Measurements from ENCODE around the gene LANCL2.
"Not testable (repeated sequence)": the region's sequence is repeated elsewhere in the genome, so short reads cannot be mapped to it uniquely, and the experiment has no call there.

The LANCL2 gene

GRCh38 chr7:55415173-55415778 is 50.1 kb downstream of the LANCL2 start:
- DNase-seq (ENCODE audit: low read depth): peak; percentile 48

GRCh38 chr7:55417456-55417855 is 52.3 kb downstream of the LANCL2 start:
- H3K4me3 ChIP-seq (ENCODE audit: low read depth, low read length); DNase-seq (ENCODE audit: low read depth): not testable (repeated sequence)

More at GRCh38 chr7:55415173-55415778, 50.1 kb downstream of the LANCL2 start:
- H3K4me3 ChIP-seq (ENCODE audit: low read depth, low read length): no peak overlapping the region
- TF ChIP-seq, protein P1, sequence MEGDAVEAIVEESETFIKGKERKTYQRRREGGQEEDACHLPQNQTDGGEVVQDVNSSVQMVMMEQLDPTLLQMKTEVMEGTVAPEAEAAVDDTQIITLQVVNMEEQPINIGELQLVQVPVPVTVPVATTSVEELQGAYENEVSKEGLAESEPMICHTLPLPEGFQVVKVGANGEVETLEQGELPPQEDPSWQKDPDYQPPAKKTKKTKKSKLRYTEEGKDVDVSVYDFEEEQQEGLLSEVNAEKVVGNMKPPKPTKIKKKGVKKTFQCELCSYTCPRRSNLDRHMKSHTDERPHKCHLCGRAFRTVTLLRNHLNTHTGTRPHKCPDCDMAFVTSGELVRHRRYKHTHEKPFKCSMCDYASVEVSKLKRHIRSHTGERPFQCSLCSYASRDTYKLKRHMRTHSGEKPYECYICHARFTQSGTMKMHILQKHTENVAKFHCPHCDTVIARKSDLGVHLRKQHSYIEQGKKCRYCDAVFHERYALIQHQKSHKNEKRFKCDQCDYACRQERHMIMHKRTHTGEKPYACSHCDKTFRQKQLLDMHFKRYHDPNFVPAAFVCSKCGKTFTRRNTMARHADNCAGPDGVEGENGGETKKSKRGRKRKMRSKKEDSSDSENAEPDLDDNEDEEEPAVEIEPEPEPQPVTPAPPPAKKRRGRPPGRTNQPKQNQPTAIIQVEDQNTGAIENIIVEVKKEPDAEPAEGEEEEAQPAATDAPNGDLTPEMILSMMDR (IDR thresholded peaks at IDR 0.05; ENCODE audit: control insufficient read depth, extremely low read depth, insufficient read depth): peak; percentile 58

GRCh38 chr7:55420530-55420929 is 55.4 kb downstream of the LANCL2 start:
- DNase-seq (ENCODE audit: low read depth): peak; percentile 86
- no peak overlapping the region for H3K4me3 ChIP-seq (ENCODE audit: low read depth, low read length)
- TF ChIP-seq, protein P1 (IDR thresholded peaks at IDR 0.05; ENCODE audit: control insufficient read depth, extremely low read depth, insufficient read depth): no peak

DNA sequence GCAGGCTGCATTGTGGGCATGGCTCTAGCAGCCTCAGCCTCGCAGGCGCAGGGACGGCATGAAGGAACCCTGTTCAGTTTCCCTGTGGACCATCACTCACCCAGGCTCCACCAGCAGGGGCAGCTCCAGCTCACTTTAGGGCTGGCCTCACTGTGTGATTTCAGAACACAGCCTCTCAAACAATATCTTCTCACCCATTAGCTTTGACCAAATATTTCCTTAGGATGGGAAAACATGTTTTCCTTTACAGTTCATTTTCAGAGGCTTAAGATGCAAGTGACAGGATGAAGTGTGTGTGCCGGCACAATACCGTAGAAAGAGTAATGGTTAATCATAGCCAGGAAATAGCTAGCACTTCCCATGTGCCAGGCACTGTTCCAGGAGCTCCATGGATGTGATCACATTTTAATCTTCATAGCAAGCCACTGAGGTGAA is 58.2 kb downstream of the LANCL2 start:
- TF ChIP-seq, protein P1 (IDR thresholded peaks at IDR 0.05; ENCODE audit: control insufficient read depth, extremely low read depth, insufficient read depth): no peak
- no peak overlapping the region for H3K4me3 ChIP-seq (ENCODE audit: low read depth, low read length)
- DNase-seq (ENCODE audit: low read depth): no peak

- no peak overlapping the region for H3K4me3 ChIP-seq (ENCODE audit: low read depth, low read length)
- no peak for DNase-seq (ENCODE audit: low read depth)
- TF ChIP-seq, protein P1 (IDR thresholded peaks at IDR 0.05; ENCODE audit: control insufficient read depth, extremely low read depth, insufficient read depth): no peak
Measured at GRCh38 chr7:55423891-55424290, 58.8 kb downstream of the LANCL2 start.

- TF ChIP-seq, protein P1 (IDR thresholded peaks at IDR 0.05; ENCODE audit: control insufficient read depth, extremely low read depth, insufficient read depth): no peak
- no peak overlapping the region for H3K4me3 ChIP-seq (ENCODE audit: low read depth, low read length)
- no peak for DNase-seq (ENCODE audit: low read depth)
Measured at GRCh38 chr7:55425141-55425752, 60.1 kb downstream of the LANCL2 start.

- TF ChIP-seq, protein P1 (IDR thresholded peaks at IDR 0.05; ENCODE audit: control insufficient read depth, extremely low read depth, insufficient read depth): no peak
- no peak for DNase-seq (ENCODE audit: low read depth)
- no peak overlapping the region for H3K4me3 ChIP-seq (ENCODE audit: low read depth, low read length)
Measured at GRCh38 chr7:55426676-55427075, 61.5 kb downstream of the LANCL2 start.
